ENCODE data around the gene LCN9.

DNA sequence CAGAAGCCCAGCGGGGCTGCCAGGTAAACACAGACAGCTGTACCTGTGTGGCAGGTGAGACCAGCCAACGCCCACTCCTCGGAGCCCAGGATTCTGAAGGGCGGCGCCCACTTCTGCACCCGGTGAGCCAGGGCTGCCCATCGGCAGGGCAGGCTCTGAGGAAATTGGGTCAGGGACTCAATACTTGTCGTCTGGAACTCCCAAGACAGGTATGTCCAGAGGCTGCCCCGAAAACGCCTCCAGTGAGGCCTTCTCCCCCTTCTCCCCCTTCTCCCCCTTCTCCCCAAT, 43.6 kb upstream of the LCN9 start:
- TF ChIP-seq CTCF (IDR thresholded peaks at IDR 0.05) (no peak), POLR2AphosphoS5 (IDR thresholded peaks at IDR 0.05) (no peak), EP300 (IDR thresholded peaks at IDR 0.05) (no peak), POLR2A (IDR thresholded peaks at IDR 0.05) (no peak)

Measured in stomach (tissue), 4 donors.